ENCODE measurements around the gene CAMSAP1. TPM values are rescaled to one million over a fixed set of nuclear protein-coding genes. Genes with fewer than 3 reads are reported as not detected.

Gene CAMSAP1
- polyA plus RNA-seq, 1 donor from 2014 or later: 58.5 TPM

DNA sequence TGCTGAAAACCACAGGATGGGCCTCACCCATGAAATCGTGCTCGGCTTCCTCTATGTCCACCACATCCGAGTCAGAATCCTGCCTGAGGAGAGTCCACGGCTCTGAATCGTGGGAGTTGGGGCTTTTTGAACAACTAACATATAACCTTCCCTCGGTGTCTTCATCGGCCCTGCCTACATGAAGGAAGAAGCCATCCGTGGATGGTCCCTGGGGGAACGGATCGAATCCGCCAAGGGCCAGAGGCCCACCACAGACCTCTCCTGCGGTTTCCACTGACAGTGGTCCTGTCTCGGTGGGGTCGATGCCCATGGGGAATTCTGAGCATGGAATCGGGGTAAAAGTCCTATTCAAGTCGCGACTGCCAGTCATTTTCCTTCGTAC lies 85.0 kb downstream of the CAMSAP1 start:
- Histone ChIP-seq H3K9me2 (ENCODE audit: insufficient read depth, low read length) (no peaks in the 10 kb centered on the region), H4K20me1 (ENCODE audit: insufficient read depth) (peaks cover 10% of the 10 kb centered on the region), H3K79me2 (replicated peaks; ENCODE audit: insufficient read depth, low read length) (peaks cover 17% of the 10 kb centered on the region), H3F3A (ENCODE audit: insufficient read depth, low read length, poor library complexity, severe bottlenecking) (no peaks in the 10 kb centered on the region), H3K4me3 (ENCODE audit: low read length) (no peak overlapping the region), H3K27ac (ENCODE audit: low read length) (no peak overlapping the region), H3K27me3 (ENCODE audit: insufficient read depth, low read depth, low read length) (no peaks in the 10 kb centered on the region), H3K36me3 (ENCODE audit: insufficient read depth, low read length) (no peaks in the 10 kb centered on the region), H3K4me2 (ENCODE audit: low read length) (no peak overlapping the region), H3K9me3 (ENCODE audit: low read length) (no peaks in the 10 kb centered on the region), H2AFZ (ENCODE audit: low read depth, low read length) (no peak overlapping the region), H3K9ac (ENCODE audit: low read length) (no peak overlapping the region)
- TF ChIP-seq POLR2AphosphoS5 (IDR thresholded peaks at IDR 0.05): no peak
- TF ChIP-seq, protein P1, sequence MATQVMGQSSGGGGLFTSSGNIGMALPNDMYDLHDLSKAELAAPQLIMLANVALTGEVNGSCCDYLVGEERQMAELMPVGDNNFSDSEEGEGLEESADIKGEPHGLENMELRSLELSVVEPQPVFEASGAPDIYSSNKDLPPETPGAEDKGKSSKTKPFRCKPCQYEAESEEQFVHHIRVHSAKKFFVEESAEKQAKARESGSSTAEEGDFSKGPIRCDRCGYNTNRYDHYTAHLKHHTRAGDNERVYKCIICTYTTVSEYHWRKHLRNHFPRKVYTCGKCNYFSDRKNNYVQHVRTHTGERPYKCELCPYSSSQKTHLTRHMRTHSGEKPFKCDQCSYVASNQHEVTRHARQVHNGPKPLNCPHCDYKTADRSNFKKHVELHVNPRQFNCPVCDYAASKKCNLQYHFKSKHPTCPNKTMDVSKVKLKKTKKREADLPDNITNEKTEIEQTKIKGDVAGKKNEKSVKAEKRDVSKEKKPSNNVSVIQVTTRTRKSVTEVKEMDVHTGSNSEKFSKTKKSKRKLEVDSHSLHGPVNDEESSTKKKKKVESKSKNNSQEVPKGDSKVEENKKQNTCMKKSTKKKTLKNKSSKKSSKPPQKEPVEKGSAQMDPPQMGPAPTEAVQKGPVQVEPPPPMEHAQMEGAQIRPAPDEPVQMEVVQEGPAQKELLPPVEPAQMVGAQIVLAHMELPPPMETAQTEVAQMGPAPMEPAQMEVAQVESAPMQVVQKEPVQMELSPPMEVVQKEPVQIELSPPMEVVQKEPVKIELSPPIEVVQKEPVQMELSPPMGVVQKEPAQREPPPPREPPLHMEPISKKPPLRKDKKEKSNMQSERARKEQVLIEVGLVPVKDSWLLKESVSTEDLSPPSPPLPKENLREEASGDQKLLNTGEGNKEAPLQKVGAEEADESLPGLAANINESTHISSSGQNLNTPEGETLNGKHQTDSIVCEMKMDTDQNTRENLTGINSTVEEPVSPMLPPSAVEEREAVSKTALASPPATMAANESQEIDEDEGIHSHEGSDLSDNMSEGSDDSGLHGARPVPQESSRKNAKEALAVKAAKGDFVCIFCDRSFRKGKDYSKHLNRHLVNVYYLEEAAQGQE (IDR thresholded peaks at IDR 0.05; ENCODE audit: borderline replicate concordance): no peak
- TF ChIP-seq, protein P2, sequence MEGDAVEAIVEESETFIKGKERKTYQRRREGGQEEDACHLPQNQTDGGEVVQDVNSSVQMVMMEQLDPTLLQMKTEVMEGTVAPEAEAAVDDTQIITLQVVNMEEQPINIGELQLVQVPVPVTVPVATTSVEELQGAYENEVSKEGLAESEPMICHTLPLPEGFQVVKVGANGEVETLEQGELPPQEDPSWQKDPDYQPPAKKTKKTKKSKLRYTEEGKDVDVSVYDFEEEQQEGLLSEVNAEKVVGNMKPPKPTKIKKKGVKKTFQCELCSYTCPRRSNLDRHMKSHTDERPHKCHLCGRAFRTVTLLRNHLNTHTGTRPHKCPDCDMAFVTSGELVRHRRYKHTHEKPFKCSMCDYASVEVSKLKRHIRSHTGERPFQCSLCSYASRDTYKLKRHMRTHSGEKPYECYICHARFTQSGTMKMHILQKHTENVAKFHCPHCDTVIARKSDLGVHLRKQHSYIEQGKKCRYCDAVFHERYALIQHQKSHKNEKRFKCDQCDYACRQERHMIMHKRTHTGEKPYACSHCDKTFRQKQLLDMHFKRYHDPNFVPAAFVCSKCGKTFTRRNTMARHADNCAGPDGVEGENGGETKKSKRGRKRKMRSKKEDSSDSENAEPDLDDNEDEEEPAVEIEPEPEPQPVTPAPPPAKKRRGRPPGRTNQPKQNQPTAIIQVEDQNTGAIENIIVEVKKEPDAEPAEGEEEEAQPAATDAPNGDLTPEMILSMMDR (IDR thresholded peaks at IDR 0.05; ENCODE audit: poor library complexity, severe bottlenecking): no peak
- TF ChIP-seq MXI1 (conservative IDR thresholded peaks at IDR 0.05; ENCODE audit: poor library complexity, severe bottlenecking): no peak
- no peak for TF ChIP-seq RAD21 (conservative IDR thresholded peaks at IDR 0.05)
- no peak for TF ChIP-seq TAF1 (IDR thresholded peaks at IDR 0.05; ENCODE audit: low read depth)
- TF ChIP-seq EP300 (conservative IDR thresholded peaks at IDR 0.05; ENCODE audit: poor library complexity, severe bottlenecking): no peak
- TF ChIP-seq SMC3 (conservative IDR thresholded peaks at IDR 0.05; ENCODE audit: poor library complexity): no peak
- TF ChIP-seq EZH2 (IDR thresholded peaks at IDR 0.05; ENCODE audit: borderline replicate concordance, insufficient read depth, low read length, poor library complexity, severe bottlenecking): no peak

DNA sequence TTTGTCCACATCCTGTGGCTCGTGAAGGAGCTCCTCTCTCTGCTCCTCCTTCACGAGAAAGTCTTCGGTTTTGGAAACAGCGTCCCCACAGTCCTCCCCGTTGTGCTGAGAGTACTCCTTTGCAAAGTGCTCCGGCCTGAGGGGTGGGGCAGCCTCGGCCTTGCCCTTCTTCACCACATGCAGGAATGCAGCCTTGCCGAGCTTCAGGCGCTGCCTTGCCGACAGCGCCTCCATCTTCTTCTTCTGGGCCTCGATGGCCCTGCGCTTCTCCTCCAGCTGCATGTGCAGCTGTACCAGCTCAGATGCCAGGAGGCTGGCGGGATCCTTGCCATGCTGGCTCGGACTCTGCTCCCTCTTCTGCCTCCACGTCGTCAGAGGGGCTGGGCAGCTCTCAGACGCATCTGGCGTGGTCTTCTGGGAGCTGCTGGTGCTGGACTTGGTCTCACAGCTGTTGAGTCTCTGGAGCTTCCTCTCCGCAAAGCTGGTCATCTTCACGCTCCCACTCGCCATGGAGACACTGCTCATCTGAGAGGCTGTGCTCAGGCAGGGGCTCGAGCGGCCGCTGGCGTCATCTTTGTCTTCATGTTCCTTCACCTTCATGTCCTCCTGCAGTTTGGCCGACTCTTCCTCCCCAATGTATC lies 85.5 kb downstream of the CAMSAP1 start:
- Histone ChIP-seq H4K20me1 (ENCODE audit: insufficient read depth) (peaks cover 7% of the 10 kb centered on the region), H3K4me3 (ENCODE audit: low read length) (no peak overlapping the region), H3K27ac (ENCODE audit: low read length) (no peak overlapping the region), H3K9me3 (ENCODE audit: low read length) (no peaks in the 10 kb centered on the region), H3K9ac (ENCODE audit: low read length) (no peak overlapping the region), H3K9me2 (ENCODE audit: insufficient read depth, low read length) (no peaks in the 10 kb centered on the region), H3K79me2 (replicated peaks; ENCODE audit: insufficient read depth, low read length) (peaks cover 15% of the 10 kb centered on the region), H3K27me3 (ENCODE audit: insufficient read depth, low read depth, low read length) (no peaks in the 10 kb centered on the region), H3K4me2 (ENCODE audit: low read length) (no peak overlapping the region), H3F3A (ENCODE audit: insufficient read depth, low read length, poor library complexity, severe bottlenecking) (no peaks in the 10 kb centered on the region), H3K36me3 (ENCODE audit: insufficient read depth, low read length) (no peaks in the 10 kb centered on the region), H2AFZ (ENCODE audit: low read depth, low read length) (no peak overlapping the region)
- no peak for TF ChIP-seq MXI1 (conservative IDR thresholded peaks at IDR 0.05; ENCODE audit: poor library complexity, severe bottlenecking)
- no peak for TF ChIP-seq RAD21 (conservative IDR thresholded peaks at IDR 0.05)
- TF ChIP-seq, protein P2 (IDR thresholded peaks at IDR 0.05; ENCODE audit: poor library complexity, severe bottlenecking): no peak
- TF ChIP-seq SMC3 (conservative IDR thresholded peaks at IDR 0.05; ENCODE audit: poor library complexity): no peak

All from neural cell (in vitro differentiated cells).